NB4 (cell line): ENCODE data around the gene SUFU.

Experiments used
- POLR2A ChIP-seq: IDR thresholded peaks from 2 replicates; pipeline ENCODE4 v1.6.1; 2011; ENCODE audit warnings: mild to moderate bottlenecking; ENCODE audit not compliant: insufficient read length; ENCODE audit errors: extremely low read depth
- TF ChIP-seq, protein P1 (sequence below): IDR thresholded peaks from one replicate; pipeline ENCODE4 v1.5.1; 2012; ENCODE audit warnings: low read depth, low read length

DNA sequence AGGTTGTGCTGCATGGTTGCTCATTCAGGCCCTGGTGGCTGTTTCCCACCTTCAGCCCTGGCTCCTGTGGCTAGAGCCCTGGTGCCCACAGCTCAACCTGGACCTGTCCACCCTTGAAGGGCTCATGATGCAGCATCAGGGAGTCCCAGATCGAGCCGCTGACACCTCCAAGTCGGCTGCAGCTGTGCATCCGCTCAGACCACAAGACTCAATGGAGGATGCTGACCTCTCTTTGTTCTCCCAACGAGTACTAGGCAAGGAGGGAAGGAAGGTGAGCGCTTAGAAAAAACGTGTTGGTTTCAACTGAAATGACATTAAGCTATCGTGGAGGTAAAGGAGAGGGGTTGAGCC lies 43.0 kb upstream of the SUFU start:
- TF ChIP-seq, protein P1, sequence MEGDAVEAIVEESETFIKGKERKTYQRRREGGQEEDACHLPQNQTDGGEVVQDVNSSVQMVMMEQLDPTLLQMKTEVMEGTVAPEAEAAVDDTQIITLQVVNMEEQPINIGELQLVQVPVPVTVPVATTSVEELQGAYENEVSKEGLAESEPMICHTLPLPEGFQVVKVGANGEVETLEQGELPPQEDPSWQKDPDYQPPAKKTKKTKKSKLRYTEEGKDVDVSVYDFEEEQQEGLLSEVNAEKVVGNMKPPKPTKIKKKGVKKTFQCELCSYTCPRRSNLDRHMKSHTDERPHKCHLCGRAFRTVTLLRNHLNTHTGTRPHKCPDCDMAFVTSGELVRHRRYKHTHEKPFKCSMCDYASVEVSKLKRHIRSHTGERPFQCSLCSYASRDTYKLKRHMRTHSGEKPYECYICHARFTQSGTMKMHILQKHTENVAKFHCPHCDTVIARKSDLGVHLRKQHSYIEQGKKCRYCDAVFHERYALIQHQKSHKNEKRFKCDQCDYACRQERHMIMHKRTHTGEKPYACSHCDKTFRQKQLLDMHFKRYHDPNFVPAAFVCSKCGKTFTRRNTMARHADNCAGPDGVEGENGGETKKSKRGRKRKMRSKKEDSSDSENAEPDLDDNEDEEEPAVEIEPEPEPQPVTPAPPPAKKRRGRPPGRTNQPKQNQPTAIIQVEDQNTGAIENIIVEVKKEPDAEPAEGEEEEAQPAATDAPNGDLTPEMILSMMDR = no peak
- TF ChIP-seq POLR2A = no peak
